Uterus (tissue), 2 donors: ENCODE measurements around the gene USP17L13.
"Not testable (repeated sequence)": the region's sequence is repeated elsewhere in the genome, so short reads cannot be mapped to it uniquely, and the experiment has no call there.

Source experiments
- POLR2A ChIP-seq, 2 donors: fragments of 450-650 bp; IDR thresholded peaks; one replicate each; pipeline ENCODE4 v1.6.1; 2016; ENCODE audit warnings: antibody characterized with exemption in 2 of 2, mild to moderate bottlenecking in 1 of 2, moderate library complexity in 1 of 2
- TF ChIP-seq, protein P1 (sequence below), 4 experiments: fragments of 200-600 bp in 2 of 4; fragments of 450-650 bp in 2 of 4; sonication (generic) in 2 of 4; IDR thresholded peaks; one replicate each; pipeline ENCODE4 v1.5.1; 2016 to 2019; ENCODE audit warnings: antibody characterized with exemption in 4 of 4, mild to moderate bottlenecking in 2 of 4, moderate library complexity in 1 of 4

DNA sequence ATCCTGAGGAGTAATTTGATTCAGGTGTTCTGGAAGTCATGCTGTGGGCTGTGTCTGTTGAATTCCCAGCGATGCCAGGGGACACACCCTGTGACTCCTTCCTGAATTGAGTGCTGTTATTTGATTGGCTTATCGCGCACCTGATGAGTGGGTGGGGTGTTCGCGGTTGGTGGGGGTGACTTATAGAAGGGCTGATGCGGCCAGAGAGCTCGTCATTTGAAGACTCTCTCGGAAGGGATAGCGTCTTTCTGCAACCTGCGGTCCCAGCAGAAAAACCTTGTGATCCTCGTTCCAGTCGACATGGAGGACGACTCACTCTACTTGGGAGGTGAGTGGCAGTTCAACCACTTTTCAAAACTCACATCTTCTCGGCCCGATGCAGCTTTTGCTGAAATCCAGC is 42.6 kb downstream of the USP17L13 start, which contains the start of gene USP17L22:
- TF ChIP-seq, protein P1, sequence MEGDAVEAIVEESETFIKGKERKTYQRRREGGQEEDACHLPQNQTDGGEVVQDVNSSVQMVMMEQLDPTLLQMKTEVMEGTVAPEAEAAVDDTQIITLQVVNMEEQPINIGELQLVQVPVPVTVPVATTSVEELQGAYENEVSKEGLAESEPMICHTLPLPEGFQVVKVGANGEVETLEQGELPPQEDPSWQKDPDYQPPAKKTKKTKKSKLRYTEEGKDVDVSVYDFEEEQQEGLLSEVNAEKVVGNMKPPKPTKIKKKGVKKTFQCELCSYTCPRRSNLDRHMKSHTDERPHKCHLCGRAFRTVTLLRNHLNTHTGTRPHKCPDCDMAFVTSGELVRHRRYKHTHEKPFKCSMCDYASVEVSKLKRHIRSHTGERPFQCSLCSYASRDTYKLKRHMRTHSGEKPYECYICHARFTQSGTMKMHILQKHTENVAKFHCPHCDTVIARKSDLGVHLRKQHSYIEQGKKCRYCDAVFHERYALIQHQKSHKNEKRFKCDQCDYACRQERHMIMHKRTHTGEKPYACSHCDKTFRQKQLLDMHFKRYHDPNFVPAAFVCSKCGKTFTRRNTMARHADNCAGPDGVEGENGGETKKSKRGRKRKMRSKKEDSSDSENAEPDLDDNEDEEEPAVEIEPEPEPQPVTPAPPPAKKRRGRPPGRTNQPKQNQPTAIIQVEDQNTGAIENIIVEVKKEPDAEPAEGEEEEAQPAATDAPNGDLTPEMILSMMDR (IDR thresholded peaks at IDR 0.05) = not testable (repeated sequence)
- TF ChIP-seq POLR2A (IDR thresholded peaks at IDR 0.05) = not testable (repeated sequence)
